ENCODE results near the gene ACSM2B.
"Not testable (repeated sequence)": the region's sequence is repeated elsewhere in the genome, so short reads cannot be mapped to it uniquely, and the experiment has no call there.

Gene ACSM2B

GRCh38 chr16:20531795-20532194 is 44.4 kb downstream of the ACSM2B start:
- DNase-seq: not testable (repeated sequence)

DNA sequence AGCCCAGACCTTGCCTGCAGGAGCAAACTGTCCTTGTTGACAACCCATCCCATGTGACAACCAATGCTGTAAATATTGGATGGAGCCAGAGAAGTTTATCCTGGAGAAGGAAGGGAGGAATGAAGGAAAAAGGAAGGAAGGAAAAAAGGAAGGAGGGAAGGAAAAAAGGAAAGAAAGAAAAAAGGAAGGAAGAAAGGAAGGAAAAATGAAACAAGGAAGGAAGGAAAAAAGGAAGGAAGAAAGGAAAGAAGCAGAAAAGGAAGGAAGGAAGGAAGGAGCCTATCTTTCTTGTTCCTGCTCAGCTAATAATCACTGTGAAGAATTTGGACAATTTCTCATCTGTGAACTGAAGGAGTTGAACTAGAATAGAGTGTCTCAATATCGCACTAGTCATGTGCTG is 56.1 kb downstream of the ACSM2B start:
- no peak for DNase-seq

DNA sequence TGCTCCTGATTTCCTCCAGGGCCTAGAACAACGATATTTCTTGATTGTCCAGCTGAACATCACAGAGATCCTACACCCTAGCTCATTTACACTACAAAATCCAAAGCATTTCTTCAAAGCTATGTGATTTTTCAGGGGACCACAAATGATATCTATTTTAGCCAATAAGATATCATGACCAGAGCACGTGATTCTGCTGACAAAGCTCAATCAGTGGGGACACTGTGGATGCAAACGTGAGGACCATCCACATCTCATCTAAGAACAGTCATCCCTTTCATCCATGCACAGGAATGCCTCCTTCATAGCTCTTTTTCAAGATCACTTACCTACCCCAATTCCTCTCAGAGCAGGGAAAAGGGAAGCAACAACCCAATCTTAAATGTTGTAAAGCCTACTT is 56.9 kb downstream of the ACSM2B start:
- DNase-seq: no peak

- no peak for DNase-seq
Observed at GRCh38 chr16:20517149-20517548, 59.0 kb downstream of the ACSM2B start.

GRCh38 chr16:20515688-20516090 is 60.5 kb downstream of the ACSM2B start:
- DNase-seq: no peak

DNA sequence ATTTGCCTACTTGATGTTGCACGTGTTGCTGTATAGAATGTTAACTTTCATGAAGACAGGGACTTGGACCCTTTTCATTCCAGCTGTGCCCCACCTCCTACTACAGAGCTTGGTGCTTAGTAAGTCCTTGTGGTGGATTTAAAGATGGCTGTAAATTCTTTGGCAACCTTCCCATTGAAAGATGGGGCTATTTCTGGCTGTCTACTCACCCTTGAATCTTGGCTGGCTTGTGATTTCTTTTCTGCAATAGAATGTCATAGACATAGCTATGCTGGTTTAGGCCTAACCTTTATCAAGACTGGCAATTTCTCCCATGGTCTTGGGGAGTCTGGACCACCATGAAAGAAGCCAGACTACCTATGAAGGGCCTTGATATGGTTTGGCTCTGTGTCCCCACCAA is 65.8 kb downstream of the ACSM2B start:
- DNase-seq: no peak

DNA sequence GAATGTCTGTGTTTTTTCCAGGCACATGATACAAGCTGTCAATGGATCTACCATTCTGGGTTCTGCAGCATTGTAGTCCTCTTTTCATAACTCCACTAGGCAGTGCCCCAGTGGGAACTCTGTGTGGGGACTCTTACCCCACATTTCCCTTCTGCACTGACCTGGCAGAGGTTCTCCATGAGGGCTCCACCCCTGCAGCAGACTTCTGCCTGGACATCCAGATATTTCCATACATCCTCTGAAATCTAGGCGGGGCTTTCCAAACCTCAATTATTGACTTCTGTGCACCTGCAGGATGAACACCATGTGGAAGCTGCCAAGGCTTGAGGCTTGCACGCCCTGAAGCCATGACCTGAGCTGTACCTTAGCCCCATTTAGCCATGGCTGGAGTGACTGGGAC is 68.9 kb downstream of the ACSM2B start:
- DNase-seq: no peak

DNA sequence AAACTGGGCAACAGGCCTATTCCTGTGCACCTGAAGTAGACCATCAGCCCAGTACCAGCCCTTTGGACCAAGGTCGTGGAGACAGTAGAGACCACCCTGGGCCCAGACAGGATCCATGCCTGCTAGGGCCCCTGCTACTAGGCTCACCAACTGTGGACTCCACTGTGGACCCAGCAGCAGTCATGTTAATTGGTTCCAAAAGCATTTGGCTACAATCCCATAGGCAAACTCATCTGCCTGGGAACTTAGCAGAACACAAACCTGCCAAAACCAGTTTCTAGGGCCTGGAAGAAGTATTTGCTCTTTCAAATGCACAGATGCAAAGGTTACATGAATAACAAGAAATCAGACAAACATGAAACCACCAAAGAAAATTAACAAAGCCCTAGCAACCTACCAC is 71.7 kb downstream of the ACSM2B start:
- DNase-seq: no peak

DNA sequence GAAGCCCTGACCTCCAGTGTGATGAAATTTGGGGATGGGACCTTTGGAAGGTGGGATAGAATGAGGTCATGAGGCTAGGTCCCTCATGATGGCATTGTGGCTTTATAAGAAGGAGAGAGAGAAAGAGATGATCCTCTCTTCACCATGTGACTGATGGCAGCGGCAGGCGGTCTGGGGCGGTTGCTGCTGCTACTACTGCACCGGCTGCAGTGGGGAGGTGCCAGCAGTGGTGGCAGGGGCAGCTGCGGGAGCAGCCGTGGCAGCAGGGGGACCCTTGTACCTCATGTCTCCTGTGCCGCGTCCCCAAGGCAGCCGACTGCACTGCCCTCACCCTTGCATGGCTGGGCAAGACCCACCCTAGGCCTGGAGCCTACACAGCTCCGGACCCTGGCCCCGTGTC is 84.7 kb downstream of the ACSM2B start:
- DNase-seq: not testable (repeated sequence)

DNA sequence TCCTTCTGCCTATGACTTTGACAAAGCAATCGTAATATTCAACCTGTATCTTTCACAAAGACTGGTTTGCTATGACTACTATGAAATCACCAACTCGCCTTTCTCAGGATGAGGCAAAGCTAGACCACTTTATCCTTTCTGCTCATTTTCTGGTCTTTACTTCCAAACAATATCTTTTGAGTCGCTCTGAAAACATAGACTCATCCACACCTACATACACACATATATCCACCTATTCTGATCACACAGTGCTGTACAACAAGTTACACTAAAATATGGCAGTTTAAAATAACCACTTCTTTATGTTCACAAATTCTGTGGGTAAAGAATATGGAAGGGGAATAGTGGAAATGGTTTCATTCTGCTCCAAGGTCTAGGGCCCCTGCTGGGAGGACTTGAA is 85.2 kb downstream of the ACSM2B start:
- DNase-seq: not testable (repeated sequence)
